ENCODE results near the gene GNG2.

GNG2 gene

GRCh38 chr14:51921026-51921425 is 60.6 kb downstream of the GNG2 start:
- no peak overlapping the region for H3K27ac ChIP-seq (ENCODE audit: low read depth, low read length)
- no peaks in the 10 kb centered on the region for H3K9me3 ChIP-seq (ENCODE audit: insufficient read depth, low read length)
- H2AFZ ChIP-seq (ENCODE audit: low read depth, low read length, severe bottlenecking): no peak overlapping the region
- H3K4me2 ChIP-seq (ENCODE audit: low read depth, low read length, poor library complexity, severe bottlenecking): no peak overlapping the region
- H3K79me2 ChIP-seq (ENCODE audit: insufficient read depth, low read length): no peaks in the 10 kb centered on the region
- no peaks in the 10 kb centered on the region for H4K20me1 ChIP-seq (ENCODE audit: low read depth, low read length)
- H3K4me3 ChIP-seq (ENCODE audit: insufficient read depth, low read length, poor library complexity, severe bottlenecking): no peak overlapping the region
- TF ChIP-seq CTCF (IDR thresholded peaks at IDR 0.05; ENCODE audit: insufficient read depth, low read length, poor library complexity, severe bottlenecking): no peak
- H3F3A ChIP-seq (ENCODE audit: insufficient read depth): no peaks in the 10 kb centered on the region
- no peak overlapping the region for H3K9ac ChIP-seq (ENCODE audit: low read length)
- H3K9me2 ChIP-seq (replicated peaks; ENCODE audit: insufficient read depth, low read length): no peaks in the 10 kb centered on the region
- H3K36me3 ChIP-seq (ENCODE audit: low read length): no peaks in the 10 kb centered on the region
- no peaks in the 10 kb centered on the region for H3K27me3 ChIP-seq (ENCODE audit: low read length)

GRCh38 chr14:51922624-51923023 is 62.2 kb downstream of the GNG2 start:
- Histone ChIP-seq H4K20me1 (ENCODE audit: low read depth, low read length) (no peaks in the 10 kb centered on the region), H3F3A (ENCODE audit: insufficient read depth) (no peaks in the 10 kb centered on the region), H3K27me3 (ENCODE audit: low read length) (no peaks in the 10 kb centered on the region), H3K27ac (ENCODE audit: low read depth, low read length) (no peak overlapping the region), H3K4me2 (ENCODE audit: low read depth, low read length, poor library complexity, severe bottlenecking) (no peak overlapping the region), H3K9me3 (ENCODE audit: insufficient read depth, low read length) (no peaks in the 10 kb centered on the region), H3K79me2 (ENCODE audit: insufficient read depth, low read length) (no peaks in the 10 kb centered on the region), H3K9ac (ENCODE audit: low read length) (no peak overlapping the region), H2AFZ (ENCODE audit: low read depth, low read length, severe bottlenecking) (no peak overlapping the region), H3K4me3 (ENCODE audit: insufficient read depth, low read length, poor library complexity, severe bottlenecking) (no peak overlapping the region), H3K9me2 (replicated peaks; ENCODE audit: insufficient read depth, low read length) (no peaks in the 10 kb centered on the region), H3K36me3 (ENCODE audit: low read length) (no peaks in the 10 kb centered on the region)
- no peak for TF ChIP-seq EZH2phosphoT487 (conservative IDR thresholded peaks at IDR 0.05; ENCODE audit: low read length)
- TF ChIP-seq CTCF (IDR thresholded peaks at IDR 0.05; ENCODE audit: insufficient read depth, low read length, poor library complexity, severe bottlenecking): no peak

- Histone ChIP-seq H3K27me3 (ENCODE audit: low read length) (no peaks in the 10 kb centered on the region), H3K36me3 (ENCODE audit: low read length) (no peaks in the 10 kb centered on the region), H3K9me3 (ENCODE audit: insufficient read depth, low read length) (no peaks in the 10 kb centered on the region), H3K9me2 (replicated peaks; ENCODE audit: insufficient read depth, low read length) (no peaks in the 10 kb centered on the region), H3K79me2 (ENCODE audit: insufficient read depth, low read length) (no peaks in the 10 kb centered on the region), H3F3A (ENCODE audit: insufficient read depth) (no peaks in the 10 kb centered on the region), H3K27ac (ENCODE audit: low read depth, low read length) (no peak overlapping the region), H3K4me3 (ENCODE audit: insufficient read depth, low read length, poor library complexity, severe bottlenecking) (no peak overlapping the region), H2AFZ (ENCODE audit: low read depth, low read length, severe bottlenecking) (no peak overlapping the region), H3K4me2 (ENCODE audit: low read depth, low read length, poor library complexity, severe bottlenecking) (no peak overlapping the region), H4K20me1 (ENCODE audit: low read depth, low read length) (no peaks in the 10 kb centered on the region), H3K9ac (ENCODE audit: low read length) (no peak overlapping the region)
- TF ChIP-seq CTCF (IDR thresholded peaks at IDR 0.05; ENCODE audit: insufficient read depth, low read length, poor library complexity, severe bottlenecking): no peak
These were observed 64.2 kb downstream of the GNG2 start for GRCh38 chr14:51924600-51924999.

DNA sequence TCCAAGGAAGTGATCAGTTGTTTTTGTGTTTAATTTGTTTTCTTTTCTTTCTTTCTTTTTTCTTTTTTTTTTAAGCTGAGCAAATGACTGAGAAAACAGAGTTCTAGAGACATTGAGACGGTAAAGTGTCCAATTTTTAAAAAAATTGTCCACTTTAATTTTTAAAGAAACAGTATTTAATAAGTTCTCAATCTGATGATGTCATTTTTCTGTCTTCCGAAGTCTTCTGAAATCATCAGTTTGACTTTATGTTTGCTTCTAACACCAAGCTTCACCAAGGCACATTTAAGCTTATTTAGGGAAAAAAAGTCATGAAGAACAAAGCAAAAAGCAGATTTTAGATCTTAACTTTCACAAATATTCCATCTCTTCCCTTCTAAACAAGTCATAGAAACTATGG is 65.6 kb downstream of the GNG2 start:
- Histone ChIP-seq H3K4me2 (ENCODE audit: low read depth, low read length, poor library complexity, severe bottlenecking) (no peak overlapping the region), H3K4me3 (ENCODE audit: insufficient read depth, low read length, poor library complexity, severe bottlenecking) (no peak overlapping the region), H4K20me1 (ENCODE audit: low read depth, low read length) (no peaks in the 10 kb centered on the region), H3K9ac (ENCODE audit: low read length) (no peak overlapping the region), H3K27ac (ENCODE audit: low read depth, low read length) (no peak overlapping the region), H3K9me3 (ENCODE audit: insufficient read depth, low read length) (no peaks in the 10 kb centered on the region), H3K79me2 (ENCODE audit: insufficient read depth, low read length) (no peaks in the 10 kb centered on the region), H2AFZ (ENCODE audit: low read depth, low read length, severe bottlenecking) (no peak overlapping the region), H3K27me3 (ENCODE audit: low read length) (no peaks in the 10 kb centered on the region), H3F3A (ENCODE audit: insufficient read depth) (no peaks in the 10 kb centered on the region), H3K9me2 (replicated peaks; ENCODE audit: insufficient read depth, low read length) (no peaks in the 10 kb centered on the region), H3K36me3 (ENCODE audit: low read length) (no peaks in the 10 kb centered on the region)
- no peak for TF ChIP-seq EZH2phosphoT487 (conservative IDR thresholded peaks at IDR 0.05; ENCODE audit: low read length)
- TF ChIP-seq CTCF (IDR thresholded peaks at IDR 0.05; ENCODE audit: insufficient read depth, low read length, poor library complexity, severe bottlenecking): no peak
